IMR-90 (cell line): ENCODE data around the gene ZNF747. TPM values are rescaled to one million over a fixed set of nuclear protein-coding genes. Genes with fewer than 3 reads are reported as not detected.

ENCODE experiments used
- ATAC-seq: fragments of 200-7000 bp; cut with Tn5 transposase; 2 replicates; pipeline ENCODE4 v1.9.1; 2020; ENCODE audit warnings: low read depth, mild to moderate bottlenecking, moderate library complexity
- BruUV-seq: library from RNA; stranded (reverse); fragments of 400-500 nt; replicated peaks from 2 replicates; lab custom pipeline; 2021; lab: Mats Ljungman, UMichigan
- CTCF ChIA-PET: fragments of 300-600 bp; formaldehyde crosslinking; extraction: SDS; loops from one replicate; lab custom pipeline; 2021; ENCODE audit warnings: antibody characterized with exemption; lab: Yijun Ruan, JAX
- POLR2A ChIA-PET: fragments of 300-600 bp; sonication (Branson Sonifier 250); formaldehyde crosslinking; loops from one replicate; lab custom pipeline; 2022; ENCODE audit warnings: antibody characterized with exemption; ENCODE audit not compliant: unreplicated experiment; lab: Charles Lee
- DNase-seq: peaks from one replicate; pipeline ENCODE4 v3.0.0; 2013
- H2AFZ ChIP-seq: replicated peaks from 2 replicates; pipeline ENCODE3; 2013; ENCODE audit warnings: low read length, mild to moderate bottlenecking; ENCODE audit not compliant: poor library complexity
- H2AK5ac ChIP-seq: 2 replicates; pipeline ENCODE4 v1.6.1; 2013; ENCODE audit warnings: low read depth, low read length, inconsistent platforms
- H2AK9ac ChIP-seq: replicated peaks from 2 replicates; pipeline ENCODE3; 2013; ENCODE audit warnings: mild to moderate bottlenecking, low read depth, low read length, moderate library complexity; ENCODE audit not compliant: poor library complexity
- H2BK120ac ChIP-seq: 2 replicates; pipeline ENCODE4 v1.6.1; 2013; ENCODE audit warnings: low read depth, low read length, inconsistent platforms
- H2BK15ac ChIP-seq: 3 replicates; pipeline ENCODE4 v1.6.1; 2013; ENCODE audit warnings: low read depth, low read length, inconsistent platforms
- H2BK20ac ChIP-seq: 2 replicates; pipeline ENCODE4 v1.6.1; 2013; ENCODE audit warnings: low read depth, mild to moderate bottlenecking, inconsistent platforms, low read length, moderate library complexity
- H2BK5ac ChIP-seq: 2 replicates; pipeline ENCODE4 v1.6.1; 2013; ENCODE audit warnings: mild to moderate bottlenecking, low read depth, low read length, inconsistent platforms; ENCODE audit not compliant: poor library complexity, severe bottlenecking
- H3K14ac ChIP-seq: replicated peaks from 2 replicates; pipeline ENCODE4 v1.6.1; 2013; ENCODE audit warnings: low read depth, low read length, inconsistent platforms
- H3K18ac ChIP-seq: 2 replicates; pipeline ENCODE4 v1.6.1; 2013; ENCODE audit warnings: low read depth, low read length, control low read depth
- H3K23ac ChIP-seq: 2 replicates; pipeline ENCODE4 v1.6.1; 2013; ENCODE audit warnings: low read depth, low read length, inconsistent platforms
- H3K27ac ChIP-seq: 2 replicates; pipeline ENCODE4 v1.5.1; 2013; ENCODE audit warnings: mild to moderate bottlenecking, control low read depth, low read length; ENCODE audit not compliant: insufficient read depth
- H3K27me3 ChIP-seq: 2 replicates; pipeline ENCODE4 v1.6.1; 2013; ENCODE audit warnings: low read length; ENCODE audit not compliant: control insufficient read depth, insufficient read depth
- H3K36me3 ChIP-seq: 2 replicates; pipeline ENCODE4 v1.6.1; 2013; ENCODE audit warnings: low read length, mixed read lengths; ENCODE audit not compliant: control insufficient read depth, insufficient read depth
- H3K4ac ChIP-seq: 2 replicates; pipeline ENCODE4 v1.6.1; 2013; ENCODE audit warnings: low read depth, low read length, inconsistent platforms
- H3K4me1 ChIP-seq: 2 replicates; pipeline ENCODE4 v1.6.1; 2013; ENCODE audit warnings: low read length, mixed read lengths; ENCODE audit not compliant: control insufficient read depth, insufficient read depth
- H3K4me2 ChIP-seq: 2 replicates; pipeline ENCODE4 v1.6.1; 2013; ENCODE audit warnings: low read depth, mild to moderate bottlenecking, control low read depth, low read length, moderate library complexity
- H3K4me3 ChIP-seq: 2 replicates; pipeline ENCODE4 v1.5.1; 2013; ENCODE audit warnings: low read depth, mild to moderate bottlenecking, control low read depth, low read length, moderate library complexity; ENCODE audit not compliant: insufficient read depth
- H3K56ac ChIP-seq: 2 replicates; pipeline ENCODE4 v1.6.1; 2013; ENCODE audit warnings: low read length, inconsistent platforms; ENCODE audit not compliant: insufficient read depth; ENCODE audit errors: extremely low read depth
- H3K79me1 ChIP-seq, 2 experiments: 2 replicates each; pipeline ENCODE4 v1.6.1; 2013; ENCODE audit warnings: low read length in 2 of 2, inconsistent platforms in 1 of 2, low read depth in 1 of 2
- H3K9ac ChIP-seq: 2 replicates; pipeline ENCODE4 v1.6.1; 2013; ENCODE audit warnings: low read depth, low read length, control low read depth
- H3K9me1 ChIP-seq: 2 replicates; pipeline ENCODE4 v1.6.1; 2013; ENCODE audit warnings: low read length, inconsistent platforms; ENCODE audit not compliant: insufficient read depth
- H3K9me3 ChIP-seq: 2 replicates; pipeline ENCODE4 v1.6.1; 2013; ENCODE audit warnings: low read length; ENCODE audit not compliant: control insufficient read depth, insufficient read depth
- H4K20me1 ChIP-seq: 2 replicates; pipeline ENCODE4 v1.6.1; 2013; ENCODE audit warnings: low read length, inconsistent platforms; ENCODE audit not compliant: insufficient read depth
- H4K5ac ChIP-seq: 2 replicates; pipeline ENCODE4 v1.6.1; 2013; ENCODE audit warnings: mild to moderate bottlenecking, low read depth, low read length, control low read depth
- H4K8ac ChIP-seq, 2 experiments: 2 replicates each; pipeline ENCODE4 v1.6.1; 2013; ENCODE audit warnings: low read depth in 2 of 2, low read length in 2 of 2, control low read depth in 1 of 2, inconsistent platforms in 1 of 2
- H4K91ac ChIP-seq: 2 replicates; pipeline ENCODE4 v1.6.1; 2013; ENCODE audit warnings: low read depth, low read length, inconsistent platforms; ENCODE audit not compliant: insufficient read depth
- BHLHE40 ChIP-seq: fragments of 150-350 bp; IDR thresholded peaks from 2 replicates; pipeline ENCODE4 v1.6.1; 2016; ENCODE audit warnings: mild to moderate bottlenecking, low read depth, low read length
- CEBPB ChIP-seq: IDR thresholded peaks from 2 replicates; pipeline ENCODE4 v1.6.1; 2012; ENCODE audit warnings: low read depth, low read length, improper control_type of control experiment
- CHD1 ChIP-seq: IDR thresholded peaks from 2 replicates; pipeline ENCODE4 v1.6.1; 2012; ENCODE audit warnings: low read depth, low read length, improper control_type of control experiment
- CTCF ChIP-seq: conservative IDR thresholded peaks from 2 replicates; pipeline ENCODE4 v1.5.1; 2012; ENCODE audit warnings: mild to moderate bottlenecking, low read depth, low read length, improper control_type of control experiment
- ELK1 ChIP-seq: fragments of 150-350 bp; IDR thresholded peaks from 2 replicates; pipeline ENCODE4 v1.6.1; 2016; ENCODE audit warnings: low read depth, mild to moderate bottlenecking, low read length, moderate library complexity, borderline replicate concordance
- MAFK ChIP-seq: IDR thresholded peaks from 2 replicates; pipeline ENCODE4 v1.6.1; 2012; ENCODE audit warnings: low read depth, low read length, improper control_type of control experiment
- MAZ ChIP-seq: IDR thresholded peaks from 2 replicates; pipeline ENCODE4 v1.6.1; 2012; ENCODE audit warnings: low read depth, mild to moderate bottlenecking, low read length, improper control_type of control experiment, moderate library complexity, borderline replicate concordance
- MXI1 ChIP-seq: IDR thresholded peaks from 2 replicates; pipeline ENCODE4 v1.6.1; 2012; ENCODE audit warnings: low read depth, mild to moderate bottlenecking, low read length, moderate library complexity, borderline replicate concordance
- NFE2L2 ChIP-seq: fragments of 150-350 bp; IDR thresholded peaks from 2 replicates; pipeline ENCODE4 v1.6.1; 2016; ENCODE audit warnings: low read depth, mild to moderate bottlenecking, low read length
- POLR2A ChIP-seq: IDR thresholded peaks from 2 replicates; pipeline ENCODE4 v1.6.1; 2012; ENCODE audit warnings: mild to moderate bottlenecking, low read depth, low read length
- RFX5 ChIP-seq: IDR thresholded peaks from 2 replicates; pipeline ENCODE4 v1.8.0; 2012; ENCODE audit warnings: low read depth, mild to moderate bottlenecking, low read length, moderate library complexity
- SMC3 ChIP-seq: fragments of 150-350 bp; IDR thresholded peaks from 2 replicates; pipeline ENCODE4 v1.6.1; 2016; ENCODE audit warnings: low read depth, mild to moderate bottlenecking, antibody characterized with exemption, low read length, moderate library complexity
- USF2 ChIP-seq: fragments of 150-350 bp; IDR thresholded peaks from 2 replicates; pipeline ENCODE4 v1.6.1; 2017; ENCODE audit warnings: mild to moderate bottlenecking, antibody characterized with exemption, low read length, low read depth
- WGBS, 2 experiments: methylation state at CpG; one replicate each; pipeline versions ENCODE4 v1.1.5 to v1.1.7; 2013; ENCODE audit warnings: missing lambda C conversion rate in 2 of 2; ENCODE audit not compliant: insufficient read length in 1 of 2; ENCODE audit errors: extremely low coverage in 2 of 2; 5-methylcytosine and 5-hydroxymethylcytosine counted together
- dilution Hi-C: fragments of 300-500 bp; cut with HindIII; formaldehyde crosslinking; loops from one replicate; pipeline ENCODE4 v1.14.3; 2018; ENCODE audit warnings: low sequenced_read_pairs; ENCODE audit not compliant: unreplicated experiment
- in situ Hi-C: fragments of 300-500 bp; cut with MboI; formaldehyde crosslinking; loops from 3 replicates; pipeline ENCODE4 v1.14.3; 2019; ENCODE audit warnings: low sequenced_read_pairs, inconsistent platforms, mixed read lengths
- intact Hi-C: fragments of 100-400 bp; cut with micrococcal nuclease; formaldehyde crosslinking; loops from 2 replicates; pipeline ENCODE4 v1.10.0; 2022
- polyA plus RNA-seq, 3 experiments: library from polyadenylated mRNA; depleted of rRNA; stranded (reverse); fragments of >200 nt; gene quantifications; 2 replicates each; pipeline ENCODE4 v1.2.3, GENCODE V29; 2012; ENCODE audit warnings: low replicate concordance in 1 of 3
- total RNA-seq: library from RNA; depleted of rRNA; stranded (reverse); fragments of >200 nt; gene quantifications from 2 replicates; pipeline ENCODE4 v1.2.3, GENCODE V29; 2012

The ZNF747 gene
- total and polyA plus RNA-seq, 2 of the 4 experiments (the other 2 are of a cell fraction), result 2.0 to 2.9 TPM

- TF ChIP-seq SMC3 (no peak), POLR2A (no peak), NFE2L2 (no peak)
These were observed 1.5 kb downstream of the ZNF747 start (continued) for GRCh38 chr16:30533146-30533522.

GRCh38 chr16:30532285-30533145 lies 2.1 kb downstream of the ZNF747 start:
- Histone ChIP-seq H4K5ac (no peak overlapping the region), H2AFZ (no peak overlapping the region), H3K27me3 (no peaks in the 10 kb centered on the region), H3K18ac (no peak overlapping the region), H3K79me1 (peaks cover 6 to 31% of the 10 kb centered on the region in 2 experiments), H4K8ac (no peak overlapping the region), H3K9me1 (peaks cover 15% of the 10 kb centered on the region), H4K91ac (no peak overlapping the region), H3K56ac (no peak overlapping the region), H3K14ac (no peak overlapping the region), H2BK5ac (no peak overlapping the region), H3K36me3 (peaks cover 5% of the 10 kb centered on the region; the same call in 1 of the 2 replicates), H3K4ac (no peak overlapping the region), H2AK9ac (no peak overlapping the region), H2BK20ac (no peak overlapping the region), H2AK5ac (no peak overlapping the region), H3K23ac (no peak overlapping the region), H3K9me3 (no peaks in the 10 kb centered on the region), H3K4me1 (peaks cover 12% of the 10 kb centered on the region), H3K4me2 (no peak overlapping the region), H3K27ac (no peak overlapping the region), H3K9ac (no peak overlapping the region), H2BK120ac (no peak overlapping the region), H4K20me1 (no peaks in the 10 kb centered on the region), H2BK15ac (no peak overlapping the region), H3K4me3 (no peak overlapping the region)
- POLR2A ChIA-PET, result no interaction called here
- no TSS peak for BruUV-seq
- in situ Hi-C loops (no loop called here), dilution Hi-C loops (no loop called here), intact Hi-C loops (no loop called here)
- CTCF ChIA-PET, result no interaction called here
- no peak for ATAC-seq
- WGBS, 2 experiments, result 93% methylated on average over 34 of the region's 57 CpGs; no CpG with 5 or more reads in 1 of the 2 experiments
- DNase-seq, result no peak
- TF ChIP-seq MAZ (no peak), NFE2L2 (no peak), RFX5 (no peak), ELK1 (no peak), USF2 (no peak), CHD1 (no peak), MXI1 (no peak), BHLHE40 (no peak), CEBPB (no peak), MAFK (no peak), CTCF (no peak)
